H9 (cell line): ENCODE measurements around the gene MAGI3. TPM values are rescaled to one million over a fixed set of nuclear protein-coding genes. Genes with fewer than 3 reads are reported as not detected.

Source experiments
- DNase-seq: peaks from one replicate; pipeline ENCODE4 v3.0.0-alpha.2; 2017
- H2AFZ ChIP-seq: one replicate; pipeline ENCODE4 v1.6.1; 2013; ENCODE audit warnings: mild to moderate bottlenecking, low read length, control low read depth, moderate library complexity
- H2AK5ac ChIP-seq: 2 replicates; pipeline ENCODE4 v1.6.1; 2013; ENCODE audit warnings: low read length, control low read depth, mixed read lengths; ENCODE audit not compliant: insufficient read length
- H2BK120ac ChIP-seq: one replicate; pipeline ENCODE4 v1.6.1; 2013; ENCODE audit warnings: low read depth, mild to moderate bottlenecking, low read length, control low read depth, inconsistent platforms; ENCODE audit not compliant: poor library complexity, severe bottlenecking
- H2BK12ac ChIP-seq: 2 replicates; pipeline ENCODE4 v1.6.1; 2013; ENCODE audit warnings: low read length, control low read depth, mixed read lengths, low read depth; ENCODE audit not compliant: insufficient read length
- H2BK15ac ChIP-seq: 2 replicates; pipeline ENCODE4 v1.6.1; 2013; ENCODE audit warnings: low read depth, low read length, control low read depth
- H2BK20ac ChIP-seq: one replicate; pipeline ENCODE4 v1.6.1; 2013; ENCODE audit warnings: low read depth, mild to moderate bottlenecking, low read length, control low read depth, inconsistent platforms; ENCODE audit not compliant: poor library complexity, severe bottlenecking
- H2BK5ac ChIP-seq: 2 replicates; pipeline ENCODE4 v1.6.1; 2013; ENCODE audit warnings: low read length, control low read depth, mixed read lengths; ENCODE audit not compliant: insufficient read length
- H3K14ac ChIP-seq: 2 replicates; pipeline ENCODE4 v1.6.1; 2013; ENCODE audit warnings: low read length, control low read depth; ENCODE audit not compliant: insufficient read depth
- H3K18ac ChIP-seq: 2 replicates; pipeline ENCODE4 v1.6.1; 2013; ENCODE audit warnings: low read depth, mild to moderate bottlenecking, mixed read lengths, low read length, control low read depth; ENCODE audit not compliant: insufficient read length
- H3K23ac ChIP-seq: 2 replicates; pipeline ENCODE4 v1.6.1; 2013; ENCODE audit warnings: low read length, control low read depth, mixed read lengths, low read depth; ENCODE audit not compliant: insufficient read length
- H3K23me2 ChIP-seq: 2 replicates; pipeline ENCODE4 v1.6.1; 2013; ENCODE audit warnings: low read depth, mild to moderate bottlenecking, mixed read lengths, low read length, control low read depth; ENCODE audit not compliant: insufficient read length, poor library complexity, severe bottlenecking
- H3K27ac ChIP-seq: 2 replicates; pipeline ENCODE4 v1.5.1; 2013; ENCODE audit warnings: low read length, control low read depth, mixed read lengths, low read depth; ENCODE audit not compliant: insufficient read length
- H3K27me3 ChIP-seq: 2 replicates; pipeline ENCODE4 v1.6.1; 2013; ENCODE audit warnings: low read length, control low read depth, inconsistent platforms; ENCODE audit not compliant: insufficient read depth
- H3K4ac ChIP-seq: 2 replicates; pipeline ENCODE4 v1.6.1; 2013; ENCODE audit warnings: low read depth, mild to moderate bottlenecking, control low read depth, inconsistent platforms, low read length, moderate library complexity
- H3K4me1 ChIP-seq: 2 replicates; pipeline ENCODE4 v1.6.1; 2013; ENCODE audit warnings: low read length, control low read depth, inconsistent platforms; ENCODE audit not compliant: insufficient read depth
- H3K4me2 ChIP-seq: 2 replicates; pipeline ENCODE4 v1.6.1; 2013; ENCODE audit warnings: low read length, control low read depth, mixed read lengths; ENCODE audit not compliant: insufficient read length, insufficient read depth
- H3K56ac ChIP-seq: 2 replicates; pipeline ENCODE4 v1.6.1; 2013; ENCODE audit warnings: low read depth, mild to moderate bottlenecking, mixed read lengths, low read length, control low read depth; ENCODE audit not compliant: insufficient read length
- H3K79me1 ChIP-seq: 2 replicates; pipeline ENCODE4 v1.6.1; 2013; ENCODE audit warnings: low read depth, mild to moderate bottlenecking, moderate library complexity, low read length, control low read depth, inconsistent platforms; ENCODE audit not compliant: insufficient read depth, poor library complexity, severe bottlenecking
- H3K79me2 ChIP-seq: 2 replicates; pipeline ENCODE4 v1.6.1; 2013; ENCODE audit warnings: low read length, control low read depth, inconsistent platforms; ENCODE audit not compliant: insufficient read depth
- H3K9ac ChIP-seq: 2 replicates; pipeline ENCODE4 v1.6.1; 2013; ENCODE audit warnings: low read length, control low read depth, mixed read lengths; ENCODE audit not compliant: insufficient read length; ENCODE audit errors: extremely low read depth
- H3K9me3 ChIP-seq: one replicate; pipeline ENCODE4 v1.6.1; 2013; ENCODE audit warnings: low read depth, low read length, inconsistent platforms; ENCODE audit not compliant: control insufficient read depth
- H3T11ph ChIP-seq: one replicate; pipeline ENCODE4 v1.6.1; 2013; ENCODE audit warnings: mild to moderate bottlenecking, low read length, control low read depth, inconsistent platforms
- H4K20me1 ChIP-seq: one replicate; pipeline ENCODE4 v1.6.1; 2013; ENCODE audit not compliant: control insufficient read depth, insufficient read length, insufficient read depth
- H4K5ac ChIP-seq: 2 replicates; pipeline ENCODE4 v1.6.1; 2013; ENCODE audit warnings: low read depth, mild to moderate bottlenecking, mixed read lengths, low read length, control low read depth; ENCODE audit not compliant: insufficient read length
- H4K8ac ChIP-seq: replicated peaks from 2 replicates; pipeline ENCODE4 v1.6.1; 2013; ENCODE audit warnings: low read length, control low read depth, mixed read lengths, low read depth; ENCODE audit not compliant: insufficient read length
- H4K91ac ChIP-seq: 2 replicates; pipeline ENCODE4 v1.6.1; 2013; ENCODE audit warnings: low read depth, mild to moderate bottlenecking, moderate library complexity, mixed read lengths, low read length, control low read depth; ENCODE audit not compliant: insufficient read length
- H3K27ac Mint-ChIP-seq, 3 experiments: 2 replicates in 2 of 3; 3 replicates in 1 of 3; pipeline ENCODE4 v1.8.0; 2020 to 2021; ENCODE audit warnings: mixed read lengths in 3 of 3, mild to moderate bottlenecking in 1 of 3, moderate library complexity in 1 of 3
- H3K27me3 Mint-ChIP-seq: 2 replicates; pipeline ENCODE4 v1.8.0; 2021; ENCODE audit warnings: low read depth, mild to moderate bottlenecking, moderate library complexity, mixed read lengths
- H3K36me3 Mint-ChIP-seq, 3 experiments: 2 replicates in 2 of 3; 3 replicates in 1 of 3; pipeline ENCODE4 v1.8.0; 2020 to 2021; ENCODE audit warnings: low read depth in 3 of 3, mixed read lengths in 3 of 3; ENCODE audit not compliant: insufficient read depth in 1 of 3
- H3K4me1 Mint-ChIP-seq, 2 experiments: 2 replicates each; pipeline ENCODE4 v1.8.0; 2020; ENCODE audit warnings: mixed read lengths in 2 of 2
- H3K4me3 Mint-ChIP-seq, 2 experiments: 2 replicates in 1 of 2; 3 replicates in 1 of 2; pipeline ENCODE4 v1.8.0; 2020 to 2021; ENCODE audit warnings: mild to moderate bottlenecking in 2 of 2, mixed read lengths in 2 of 2, moderate library complexity in 1 of 2
- H3K9me3 Mint-ChIP-seq, 2 experiments: 2 replicates in 1 of 2; 3 replicates in 1 of 2; pipeline ENCODE4 v1.8.0; 2020; ENCODE audit warnings: mild to moderate bottlenecking in 2 of 2, mixed read lengths in 2 of 2, moderate library complexity in 1 of 2
- WGBS: extraction: QIAGEN DNeasy Blood & Tissue Kit; methylation state at CpG from one replicate; pipeline ENCODE4 v1.1.7; 2013; ENCODE audit warnings: missing lambda C conversion rate, low lambda C conversion rate, mixed read lengths; ENCODE audit not compliant: insufficient read length; ENCODE audit errors: extremely low coverage; 5-methylcytosine and 5-hydroxymethylcytosine counted together
- total RNA-seq: library from RNA; stranded (reverse); gene quantifications from 2 replicates; pipeline ENCODE4 v1.2.1, GENCODE V29; 2021
- TF ChIP-seq, protein P1 (sequence below): fragments of 200-600 bp; sonication (generic); conservative IDR thresholded peaks from 3 replicates; pipeline ENCODE4 v1.8.0; 2021; ENCODE audit warnings: antibody characterized with exemption, mild to moderate bottlenecking

The MAGI3 gene
- total RNA-seq, 1 experiment from 2014 or later, result 8.2 TPM

DNA sequence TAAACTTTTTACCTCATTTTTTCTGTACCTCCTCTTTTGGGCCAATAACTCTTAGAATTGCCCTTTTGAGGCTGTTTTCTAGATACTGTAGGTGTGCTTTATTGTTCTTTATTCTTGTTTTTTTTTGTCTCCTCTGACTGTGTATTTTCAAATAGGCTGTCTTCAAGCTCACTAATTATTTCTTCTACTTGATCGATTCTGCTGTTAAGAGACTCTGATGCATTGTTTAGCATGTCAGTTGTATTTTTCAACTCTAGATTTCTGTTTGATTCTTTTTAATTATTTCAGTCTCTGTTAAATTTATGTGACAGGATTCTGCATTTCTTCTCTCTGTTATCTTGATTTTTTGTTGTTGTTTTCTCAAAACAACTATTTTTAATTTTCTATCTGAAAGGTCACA is 238.7 kb downstream of the MAGI3 start:
- Histone ChIP-seq H3K79me2 (no peaks in the 10 kb centered on the region), H2AK5ac (no peak overlapping the region), H2BK5ac (no peak overlapping the region), H3K4me1 (no peaks in the 10 kb centered on the region; the same call in 1 of the 2 replicates), H3K4ac (no peak overlapping the region), H2BK15ac (no peak overlapping the region), H3K23me2 (no peaks in the 10 kb centered on the region), H4K91ac (no peak overlapping the region), H4K20me1 (no peaks in the 10 kb centered on the region), H3K18ac (no peak overlapping the region), H3K79me1 (no peaks in the 10 kb centered on the region), H3T11ph (no peak overlapping the region), H3K56ac (no peak overlapping the region), H2AFZ (no peak overlapping the region), H3K27ac (no peak overlapping the region), H3K9ac (no peak overlapping the region), H4K8ac (no peak overlapping the region), H3K9me3 (no peaks in the 10 kb centered on the region), H2BK20ac (no peak overlapping the region), H2BK120ac (no peak overlapping the region), H2BK12ac (no peak overlapping the region), H4K5ac (no peak overlapping the region), H3K27me3 (no peaks in the 10 kb centered on the region), H3K4me2 (no peak overlapping the region), H3K23ac (no peak overlapping the region), H3K14ac (no peak overlapping the region)
- WGBS, result no CpG with 5 or more reads among the region's 1 CpG
- no peak overlapping the region for H3K4me3 Mint-ChIP-seq
- H3K36me3 Mint-ChIP-seq, result peaks cover 2 to 15% (median 5%) of the 10 kb centered on the region in 3 experiments; a peak in 5 of 7 replicates
- TF ChIP-seq, protein P1, sequence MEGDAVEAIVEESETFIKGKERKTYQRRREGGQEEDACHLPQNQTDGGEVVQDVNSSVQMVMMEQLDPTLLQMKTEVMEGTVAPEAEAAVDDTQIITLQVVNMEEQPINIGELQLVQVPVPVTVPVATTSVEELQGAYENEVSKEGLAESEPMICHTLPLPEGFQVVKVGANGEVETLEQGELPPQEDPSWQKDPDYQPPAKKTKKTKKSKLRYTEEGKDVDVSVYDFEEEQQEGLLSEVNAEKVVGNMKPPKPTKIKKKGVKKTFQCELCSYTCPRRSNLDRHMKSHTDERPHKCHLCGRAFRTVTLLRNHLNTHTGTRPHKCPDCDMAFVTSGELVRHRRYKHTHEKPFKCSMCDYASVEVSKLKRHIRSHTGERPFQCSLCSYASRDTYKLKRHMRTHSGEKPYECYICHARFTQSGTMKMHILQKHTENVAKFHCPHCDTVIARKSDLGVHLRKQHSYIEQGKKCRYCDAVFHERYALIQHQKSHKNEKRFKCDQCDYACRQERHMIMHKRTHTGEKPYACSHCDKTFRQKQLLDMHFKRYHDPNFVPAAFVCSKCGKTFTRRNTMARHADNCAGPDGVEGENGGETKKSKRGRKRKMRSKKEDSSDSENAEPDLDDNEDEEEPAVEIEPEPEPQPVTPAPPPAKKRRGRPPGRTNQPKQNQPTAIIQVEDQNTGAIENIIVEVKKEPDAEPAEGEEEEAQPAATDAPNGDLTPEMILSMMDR, result no peak
- no peaks in the 10 kb centered on the region for H3K27me3 Mint-ChIP-seq
- peaks cover 4 to 8% of the 10 kb centered on the region in 2 experiments; a peak in 4 of 5 replicates for H3K9me3 Mint-ChIP-seq
- no peak overlapping the region for H3K27ac Mint-ChIP-seq
- peaks cover 10 to 12% of the 10 kb centered on the region in 2 experiments for H3K4me1 Mint-ChIP-seq
- DNase-seq, result no peak
